ENCODE measurements around the gene TET3. TPM values are rescaled to one million over a fixed set of nuclear protein-coding genes. Genes with fewer than 3 reads are reported as not detected.

The TET3 gene
- polyA plus RNA-seq, 1 donor from 2014 or later, result 18.2 TPM

GRCh38 chr2:73993778-73994177, 9.1 kb downstream of the TET3 start:
- Histone ChIP-seq H3F3A (ENCODE audit: insufficient read depth, low read length, poor library complexity, severe bottlenecking) (peaks cover 3% of the 10 kb centered on the region), H2AFZ (ENCODE audit: low read depth, low read length) (no peak overlapping the region), H3K27ac (ENCODE audit: low read length) (no peak overlapping the region), H3K79me2 (replicated peaks; ENCODE audit: insufficient read depth, low read length) (peaks cover 95% of the 10 kb centered on the region), H3K27me3 (ENCODE audit: insufficient read depth, low read depth, low read length) (no peaks in the 10 kb centered on the region), H3K36me3 (ENCODE audit: insufficient read depth, low read length) (no peaks in the 10 kb centered on the region), H3K9me2 (ENCODE audit: insufficient read depth, low read length) (no peaks in the 10 kb centered on the region), H3K4me2 (ENCODE audit: low read length) (no peak overlapping the region), H3K9me3 (ENCODE audit: low read length) (no peaks in the 10 kb centered on the region), H3K4me3 (ENCODE audit: low read length) (no peak overlapping the region), H4K20me1 (ENCODE audit: insufficient read depth) (no peaks in the 10 kb centered on the region), H3K9ac (ENCODE audit: low read length) (no peak overlapping the region)
- TF ChIP-seq TAF1 (IDR thresholded peaks at IDR 0.05; ENCODE audit: low read depth) (no peak), POLR2AphosphoS5 (IDR thresholded peaks at IDR 0.05) (no peak), RAD21 (conservative IDR thresholded peaks at IDR 0.05) (no peak), CTCF (IDR thresholded peaks at IDR 0.05; ENCODE audit: poor library complexity, severe bottlenecking) (no peak), REST (IDR thresholded peaks at IDR 0.05; ENCODE audit: borderline replicate concordance) (no peak), MXI1 (conservative IDR thresholded peaks at IDR 0.05; ENCODE audit: poor library complexity, severe bottlenecking) (no peak), SMC3 (conservative IDR thresholded peaks at IDR 0.05; ENCODE audit: poor library complexity) (no peak), EP300 (conservative IDR thresholded peaks at IDR 0.05; ENCODE audit: poor library complexity, severe bottlenecking) (no peak), EZH2 (IDR thresholded peaks at IDR 0.05; ENCODE audit: borderline replicate concordance, insufficient read depth, low read length, poor library complexity, severe bottlenecking) (no peak)

GRCh38 chr2:73994178-73994831, 9.6 kb downstream of the TET3 start:
- H3K9me2 ChIP-seq (ENCODE audit: insufficient read depth, low read length), result no peaks in the 10 kb centered on the region
- H3K79me2 ChIP-seq (replicated peaks; ENCODE audit: insufficient read depth, low read length), result peaks cover 95% of the 10 kb centered on the region
- H3K27ac ChIP-seq (ENCODE audit: low read length), result no peak overlapping the region
- no peak overlapping the region for H3K9ac ChIP-seq (ENCODE audit: low read length)
- no peaks in the 10 kb centered on the region for H3K27me3 ChIP-seq (ENCODE audit: insufficient read depth, low read depth, low read length)
- H3K4me2 ChIP-seq (ENCODE audit: low read length), result no peak overlapping the region
- H3F3A ChIP-seq (ENCODE audit: insufficient read depth, low read length, poor library complexity, severe bottlenecking), result peaks cover 3% of the 10 kb centered on the region
- TF ChIP-seq POLR2AphosphoS5 (IDR thresholded peaks at IDR 0.05) (no peak), EP300 (conservative IDR thresholded peaks at IDR 0.05; ENCODE audit: poor library complexity, severe bottlenecking) (no peak), SMC3 (conservative IDR thresholded peaks at IDR 0.05; ENCODE audit: poor library complexity) (no peak), RAD21 (conservative IDR thresholded peaks at IDR 0.05) (no peak), EZH2 (IDR thresholded peaks at IDR 0.05; ENCODE audit: borderline replicate concordance, insufficient read depth, low read length, poor library complexity, severe bottlenecking) (no peak), MXI1 (conservative IDR thresholded peaks at IDR 0.05; ENCODE audit: poor library complexity, severe bottlenecking) (no peak), TAF1 (IDR thresholded peaks at IDR 0.05; ENCODE audit: low read depth) (no peak)
- no peak overlapping the region for H3K4me3 ChIP-seq (ENCODE audit: low read length)
- H3K36me3 ChIP-seq (ENCODE audit: insufficient read depth, low read length), result no peaks in the 10 kb centered on the region
- no peaks in the 10 kb centered on the region for H3K9me3 ChIP-seq (ENCODE audit: low read length)
- no peak overlapping the region for H2AFZ ChIP-seq (ENCODE audit: low read depth, low read length)
- no peaks in the 10 kb centered on the region for H4K20me1 ChIP-seq (ENCODE audit: insufficient read depth)
